Mesendoderm (in vitro differentiated cells): Measurements from ENCODE around the gene CEACAM19.
A peak's percentile ranks its signal among the peaks of the same experiment; 100 is the strongest.

Source experiments
- DNase-seq: peaks from one replicate; pipeline ENCODE4 v3.0.0; 2013
- H2AK5ac ChIP-seq: 2 replicates; pipeline ENCODE4 v1.6.1; 2013; ENCODE audit warnings: low read length, inconsistent platforms
- H2BK120ac ChIP-seq: 2 replicates; pipeline ENCODE4 v1.6.1; 2013; ENCODE audit warnings: low read depth, mild to moderate bottlenecking, low read length, moderate library complexity, mixed read lengths
- H2BK15ac ChIP-seq: replicated peaks from 2 replicates; pipeline ENCODE4 v1.6.1; 2013; ENCODE audit warnings: low read depth, mild to moderate bottlenecking, moderate library complexity
- H2BK5ac ChIP-seq: 2 replicates; pipeline ENCODE4 v1.6.1; 2013; ENCODE audit warnings: low read length, inconsistent platforms
- H3K18ac ChIP-seq: 2 replicates; pipeline ENCODE4 v1.6.1; 2013; ENCODE audit warnings: mild to moderate bottlenecking, low read length, mixed read lengths
- H3K23ac ChIP-seq: one replicate; pipeline ENCODE4 v1.6.1; 2013; ENCODE audit warnings: low read length
- H3K27ac ChIP-seq: 2 replicates; pipeline ENCODE4 v1.5.1; 2013; ENCODE audit warnings: low read depth, mild to moderate bottlenecking, inconsistent platforms, low read length, moderate library complexity
- H3K27me3 ChIP-seq: 2 replicates; pipeline ENCODE4 v1.6.1; 2013; ENCODE audit warnings: low read length, control low read depth, mild to moderate bottlenecking, inconsistent platforms; ENCODE audit not compliant: insufficient read depth, poor library complexity
- H3K36me3 ChIP-seq: 2 replicates; pipeline ENCODE4 v1.6.1; 2013; ENCODE audit warnings: low read length, inconsistent platforms; ENCODE audit not compliant: control insufficient read depth, insufficient read depth
- H3K4ac ChIP-seq: one replicate; pipeline ENCODE4 v1.6.1; 2013; ENCODE audit warnings: low read depth, mild to moderate bottlenecking, low read length, moderate library complexity
- H3K4me1 ChIP-seq: 2 replicates; pipeline ENCODE4 v1.6.1; 2013; ENCODE audit warnings: low read depth, low read length, inconsistent platforms; ENCODE audit not compliant: control insufficient read depth
- H3K4me2 ChIP-seq: 2 replicates; pipeline ENCODE4 v1.6.1; 2013; ENCODE audit warnings: low read length
- H3K4me3 ChIP-seq: 2 replicates; pipeline ENCODE4 v1.5.1; 2013; ENCODE audit warnings: mild to moderate bottlenecking, low read length
- H3K56ac ChIP-seq: one replicate; pipeline ENCODE4 v1.6.1; 2013; ENCODE audit warnings: low read length
- H3K79me1 ChIP-seq: 2 replicates; pipeline ENCODE4 v1.6.1; 2013; ENCODE audit warnings: low read length, inconsistent platforms
- H3K79me2 ChIP-seq: 2 replicates; pipeline ENCODE4 v1.6.1; 2013; ENCODE audit warnings: mild to moderate bottlenecking, low read length; ENCODE audit not compliant: control insufficient read depth, insufficient read depth
- H3K9ac ChIP-seq: 2 replicates; pipeline ENCODE4 v1.6.1; 2013; ENCODE audit warnings: low read length, inconsistent platforms
- H4K5ac ChIP-seq: one replicate; pipeline ENCODE4 v1.6.1; 2013; ENCODE audit warnings: low read length
- H4K8ac ChIP-seq: one replicate; pipeline ENCODE4 v1.6.1; 2013; ENCODE audit warnings: low read depth, mild to moderate bottlenecking, control low read depth, low read length, moderate library complexity
- WGBS: extraction: QIAGEN DNeasy Blood & Tissue Kit; methylation state at CpG from one replicate; pipeline ENCODE4 v1.1.7; 2013; ENCODE audit warnings: low lambda C conversion rate, missing lambda C conversion rate; ENCODE audit not compliant: insufficient coverage; ENCODE audit errors: extremely low coverage; 5-methylcytosine and 5-hydroxymethylcytosine counted together

Gene CEACAM19

GRCh38 chr19:44712864-44713515, 41.7 kb downstream of the CEACAM19 start:
- Histone ChIP-seq H3K9ac (no peak overlapping the region), H3K27me3 (no peaks in the 10 kb centered on the region), H3K4me2 (no peak overlapping the region), H3K79me1 (no peaks in the 10 kb centered on the region), H4K8ac (no peak overlapping the region), H3K4me1 (no peaks in the 10 kb centered on the region), H3K4ac (no peak overlapping the region), H3K56ac (no peak overlapping the region), H2BK5ac (no peak overlapping the region), H4K5ac (no peak overlapping the region), H3K79me2 (no peaks in the 10 kb centered on the region), H3K23ac (no peak overlapping the region), H3K27ac (no peak overlapping the region), H3K4me3 (no peak overlapping the region), H2BK15ac (no peak overlapping the region), H3K36me3 (no peaks in the 10 kb centered on the region), H3K18ac (no peak overlapping the region), H2BK120ac (no peak overlapping the region), H2AK5ac (no peak overlapping the region)
- DNase-seq: peak; percentile 67
- no CpG with 5 or more reads among the region's 4 CpGs for WGBS

- Histone ChIP-seq H3K4me2 (no peak overlapping the region), H3K4ac (no peak overlapping the region), H2BK5ac (no peak overlapping the region), H3K36me3 (no peaks in the 10 kb centered on the region), H3K27me3 (no peaks in the 10 kb centered on the region), H2AK5ac (no peak overlapping the region), H4K8ac (no peak overlapping the region), H3K9ac (no peak overlapping the region), H2BK120ac (no peak overlapping the region), H2BK15ac (no peak overlapping the region), H3K56ac (no peak overlapping the region), H3K18ac (no peak overlapping the region), H3K4me1 (peaks cover 5% of the 10 kb centered on the region), H3K4me3 (no peak overlapping the region), H3K79me1 (no peaks in the 10 kb centered on the region), H3K23ac (no peak overlapping the region), H3K27ac (no peak overlapping the region), H3K79me2 (no peaks in the 10 kb centered on the region), H4K5ac (no peak overlapping the region)
- no peak for DNase-seq
- WGBS: no CpG with 5 or more reads among the region's 2 CpGs
Observed at GRCh38 chr19:44714597-44715169, 43.4 kb downstream of the CEACAM19 start.

DNA sequence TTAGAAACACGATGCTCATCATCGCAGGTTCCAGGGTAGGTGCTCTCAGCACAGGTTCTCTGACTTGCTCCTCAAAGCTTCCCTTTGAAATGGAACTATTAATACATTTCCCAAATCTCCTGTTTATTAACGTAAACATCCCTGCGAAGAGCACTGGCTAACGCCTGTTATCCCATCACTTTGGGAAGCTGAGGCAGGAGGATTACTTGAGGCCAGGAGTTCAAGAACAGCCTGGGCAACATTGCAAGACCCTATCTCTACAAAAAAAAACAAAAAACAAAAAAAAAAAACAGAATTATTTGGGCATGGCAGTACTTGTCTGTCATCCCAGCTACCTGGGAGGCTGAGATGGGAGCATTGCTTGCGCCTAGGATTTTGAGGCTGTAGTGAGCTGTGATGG, 46.3 kb downstream of the CEACAM19 start:
- H2BK15ac ChIP-seq: no peak overlapping the region

GRCh38 chr19:44718441-44719261, 47.4 kb downstream of the CEACAM19 start:
- Histone ChIP-seq H4K5ac (peak overlapping the region; percentile 71), H2BK120ac (peak overlapping the region; percentile 92), H3K56ac (peak overlapping the region; percentile 93), H3K27me3 (no peaks in the 10 kb centered on the region), H3K4ac (peak overlapping the region; percentile 90), H2BK5ac (peak overlapping the region; percentile 91), H3K9ac (peak overlapping the region; percentile 77), H3K36me3 (no peaks in the 10 kb centered on the region), H4K8ac (no peak overlapping the region), H3K4me1 (peaks cover 5% of the 10 kb centered on the region), H3K4me3 (no peak overlapping the region), H2BK15ac (no peak overlapping the region), H3K79me2 (no peaks in the 10 kb centered on the region), H3K18ac (peak overlapping the region; percentile 83), H3K4me2 (peak overlapping the region; percentile 46), H3K23ac (peak overlapping the region; percentile 66), H3K79me1 (no peaks in the 10 kb centered on the region), H3K27ac (peak overlapping the region; percentile 71), H2AK5ac (peak overlapping the region; percentile 57)
- peak; percentile 97 for DNase-seq
- WGBS: no CpG with 5 or more reads among the region's 11 CpGs

More for the DNA sequence above, 46.3 kb downstream of the CEACAM19 start:
- H3K27ac ChIP-seq: no peak overlapping the region
- no peak overlapping the region for H3K4me3 ChIP-seq
- H3K79me2 ChIP-seq: no peaks in the 10 kb centered on the region
- H3K4me2 ChIP-seq: no peak overlapping the region
- DNase-seq: no peak
- H3K4ac ChIP-seq: no peak overlapping the region
- H3K23ac ChIP-seq: no peak overlapping the region
- H2BK5ac ChIP-seq: no peak overlapping the region
- H4K5ac ChIP-seq: no peak overlapping the region
- H4K8ac ChIP-seq: no peak overlapping the region
- H3K79me1 ChIP-seq: no peaks in the 10 kb centered on the region
- WGBS: no CpG with 5 or more reads among the region's 6 CpGs
- H3K27me3 ChIP-seq: no peaks in the 10 kb centered on the region
- H2BK120ac ChIP-seq: peak overlapping the region; percentile 92
- peak overlapping the region; percentile 67 for H3K56ac ChIP-seq
- no peak overlapping the region for H3K9ac ChIP-seq
- H2AK5ac ChIP-seq: no peak overlapping the region
- no peaks in the 10 kb centered on the region for H3K36me3 ChIP-seq
- peak overlapping the region; percentile 83 for H3K18ac ChIP-seq
- peaks cover 5% of the 10 kb centered on the region for H3K4me1 ChIP-seq

- Histone ChIP-seq H2AK5ac (no peak overlapping the region), H2BK120ac (peak overlapping the region; percentile 69), H3K4me2 (no peak overlapping the region), H4K8ac (no peak overlapping the region), H3K4ac (no peak overlapping the region), H3K4me3 (no peak overlapping the region), H3K18ac (no peak overlapping the region), H2BK5ac (no peak overlapping the region), H3K56ac (peak overlapping the region; percentile 77), H3K27me3 (no peaks in the 10 kb centered on the region), H3K9ac (no peak overlapping the region), H3K27ac (no peak overlapping the region), H3K23ac (no peak overlapping the region), H3K36me3 (no peaks in the 10 kb centered on the region), H3K4me1 (peaks cover 5% of the 10 kb centered on the region), H2BK15ac (no peak overlapping the region), H3K79me2 (no peaks in the 10 kb centered on the region), H3K79me1 (no peaks in the 10 kb centered on the region), H4K5ac (no peak overlapping the region)
- no CpG with 5 or more reads among the region's 8 CpGs for WGBS
- DNase-seq: no peak
Observed at GRCh38 chr19:44719262-44719701, 48.0 kb downstream of the CEACAM19 start.
